GM12891 (cell line): ENCODE results near the gene GPR39.

ENCODE experiments used
- POLR2A ChIP-seq: IDR thresholded peaks from 2 replicates; pipeline ENCODE4 v1.6.1; 2011; ENCODE audit warnings: low read depth, low read length, control low read depth
- POLR2AphosphoS5 ChIP-seq: IDR thresholded peaks from 2 replicates; pipeline ENCODE4 v1.6.1; 2011; ENCODE audit warnings: low read depth, low read length, control low read depth
- POU2F2 ChIP-seq: IDR thresholded peaks from 2 replicates; pipeline ENCODE4 v1.6.1; 2011; ENCODE audit warnings: low read depth, mild to moderate bottlenecking, control low read depth, low read length, moderate library complexity
- SPI1 ChIP-seq: IDR thresholded peaks from 2 replicates; pipeline ENCODE4 v1.6.1; 2011; ENCODE audit warnings: low read depth, low read length, control low read depth
- TAF1 ChIP-seq: IDR thresholded peaks from 2 replicates; pipeline ENCODE4 v1.6.1; 2011; ENCODE audit warnings: low read depth, low read length, control low read depth

DNA sequence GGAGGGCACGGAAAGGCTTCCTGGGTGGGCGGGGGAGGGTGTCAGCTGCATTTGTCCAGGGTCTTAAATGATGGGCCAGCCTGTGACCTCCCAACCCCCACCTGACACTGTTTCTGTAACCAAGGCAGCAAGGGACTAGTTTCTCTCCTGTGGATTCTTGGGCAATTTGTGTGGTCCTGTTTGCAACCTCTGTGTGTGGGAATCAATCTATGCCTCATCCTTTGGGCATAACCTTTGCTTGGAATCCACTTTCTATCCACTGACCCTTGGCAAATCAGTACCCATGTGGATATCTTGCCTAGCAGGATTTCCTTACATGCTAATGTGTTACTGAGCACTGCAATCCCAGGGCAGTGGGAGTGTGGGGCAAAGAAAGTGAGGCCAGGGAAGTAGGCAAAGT is 54.1 kb downstream of the GPR39 start:
- TF ChIP-seq POLR2A (no peak), POLR2AphosphoS5 (no peak), TAF1 (no peak), SPI1 (no peak), POU2F2 (no peak)
